WTC11 (cell line): ENCODE measurements around the gene DBR1. TPM values are rescaled to one million over a fixed set of nuclear protein-coding genes. Genes with fewer than 3 reads are reported as not detected.

Experiments used
- ATAC-seq: fragments of 200-7000 bp; cut with Tn5 transposase; 2 replicates; pipeline ENCODE4 v1.10.0; 2021; ENCODE audit warnings: mild to moderate bottlenecking, moderate library complexity
- CTCF ChIA-PET: fragments of 300-600 bp; sonication (Branson Sonifier 250); formaldehyde crosslinking; loops from one replicate; lab custom pipeline; 2021; ENCODE audit warnings: antibody characterized with exemption; lab: Charles Lee
- POLR2A ChIA-PET: fragments of 350-600 bp; sonication (Branson Sonifier 250); formaldehyde crosslinking; loops from one replicate; lab custom pipeline; 2021; ENCODE audit warnings: antibody characterized with exemption; lab: Charles Lee
- DNase-seq: peaks from one replicate; pipeline ENCODE4 v3.0.0; 2021; ENCODE audit warnings: low spot score
- H3K27ac Mint-ChIP-seq: 2 replicates; pipeline ENCODE4 v1.8.0; 2021; ENCODE audit warnings: mixed read lengths
- H3K27me3 Mint-ChIP-seq: 2 replicates; pipeline ENCODE4 v1.8.0; 2021; ENCODE audit warnings: low read depth, mild to moderate bottlenecking, moderate library complexity, mixed read lengths
- H3K36me3 Mint-ChIP-seq: 2 replicates; pipeline ENCODE4 v1.8.0; 2021; ENCODE audit warnings: mixed read lengths
- H3K4me1 Mint-ChIP-seq: 2 replicates; pipeline ENCODE4 v1.8.0; 2022; ENCODE audit warnings: mixed read lengths
- H3K4me3 Mint-ChIP-seq: 2 replicates; pipeline ENCODE4 v1.8.0; 2021; ENCODE audit warnings: mild to moderate bottlenecking, moderate library complexity, mixed read lengths
- H3K9me3 Mint-ChIP-seq: 2 replicates; pipeline ENCODE4 v1.8.0; 2021; ENCODE audit warnings: mixed read lengths
- ATF1 ChIP-seq: sonication (generic); formaldehyde crosslinking; IDR thresholded peaks from 2 replicates; pipeline ENCODE4 v1.8.1; 2023; ENCODE audit warnings: mild to moderate bottlenecking, moderate library complexity, missing genetic modification reagents
- CBFB ChIP-seq: sonication (generic); formaldehyde crosslinking; IDR thresholded peaks from 2 replicates; pipeline ENCODE4 v1.8.1; 2022; ENCODE audit warnings: mild to moderate bottlenecking, low read depth, missing genetic modification reagents
- CDX4 ChIP-seq: fragments of 250-450 bp; sonication (Bioruptor Pico); IDR thresholded peaks from 2 replicates; pipeline ENCODE4 v1.9.0; 2021; ENCODE audit warnings: moderate library complexity, mild to moderate bottlenecking, inconsistent platforms, borderline replicate concordance
- E2F4 ChIP-seq: sonication (generic); formaldehyde crosslinking; IDR thresholded peaks from 2 replicates; pipeline ENCODE4 v1.8.1; 2022; ENCODE audit warnings: low read depth, mild to moderate bottlenecking, moderate library complexity, missing genetic modification reagents, borderline replicate concordance
- FOXP4 ChIP-seq: sonication (generic); formaldehyde crosslinking; IDR thresholded peaks from 2 replicates; pipeline ENCODE4 v1.8.0; 2022; ENCODE audit warnings: mild to moderate bottlenecking, missing genetic modification reagents
- GRHL2 ChIP-seq: fragments of 250-450 bp; sonication (Bioruptor Pico); IDR thresholded peaks from 2 replicates; pipeline ENCODE4 v1.8.0; 2022; ENCODE audit warnings: mild to moderate bottlenecking, moderate library complexity; ENCODE audit not compliant: insufficient replicate concordance, severe bottlenecking
- IRF1 ChIP-seq: sonication (generic); formaldehyde crosslinking; IDR thresholded peaks from 2 replicates; pipeline ENCODE4 v1.8.0; 2023; ENCODE audit warnings: missing genetic modification reagents
- NR2C2 ChIP-seq: sonication (generic); formaldehyde crosslinking; IDR thresholded peaks from 2 replicates; pipeline ENCODE4 v1.8.0; 2022; ENCODE audit warnings: mild to moderate bottlenecking, missing genetic modification reagents
- OVOL2 ChIP-seq: fragments of 250-450 bp; sonication (Bioruptor Pico); IDR thresholded peaks from 2 replicates; pipeline ENCODE4 v1.9.0; 2021; ENCODE audit warnings: mild to moderate bottlenecking, borderline replicate concordance
- PREB ChIP-seq: sonication (generic); formaldehyde crosslinking; IDR thresholded peaks from 2 replicates; pipeline ENCODE4 v1.8.1; 2022; ENCODE audit warnings: mild to moderate bottlenecking, missing genetic modification reagents, moderate library complexity, borderline replicate concordance
- RELA ChIP-seq: sonication (generic); formaldehyde crosslinking; IDR thresholded peaks from 2 replicates; pipeline ENCODE4 v1.8.1; 2022; ENCODE audit warnings: missing genetic modification reagents, mild to moderate bottlenecking, borderline replicate concordance
- RORB ChIP-seq: fragments of 250-450 bp; sonication (Bioruptor Pico); IDR thresholded peaks from 2 replicates; pipeline ENCODE4 v1.9.0; 2021; ENCODE audit warnings: mild to moderate bottlenecking
- SMAD3 ChIP-seq: sonication (generic); formaldehyde crosslinking; IDR thresholded peaks from 2 replicates; pipeline ENCODE4 v1.8.0; 2022; ENCODE audit warnings: missing genetic modification reagents, mild to moderate bottlenecking, borderline replicate concordance
- ZNF121 ChIP-seq: sonication (generic); formaldehyde crosslinking; IDR thresholded peaks from 2 replicates; pipeline ENCODE4 v1.8.0; 2023; ENCODE audit warnings: missing genetic modification reagents
- ZNF138 ChIP-seq: sonication (generic); formaldehyde crosslinking; conservative IDR thresholded peaks from 2 replicates; pipeline ENCODE4 v1.8.1; 2022; ENCODE audit warnings: mild to moderate bottlenecking, moderate library complexity, missing genetic modification reagents
- ZNF281 ChIP-seq: sonication (generic); formaldehyde crosslinking; IDR thresholded peaks from 2 replicates; pipeline ENCODE4 v1.8.0; 2023; ENCODE audit warnings: mild to moderate bottlenecking, missing genetic modification reagents
- ZNF416 ChIP-seq: fragments of 250-450 bp; sonication (Bioruptor Pico); IDR thresholded peaks from 2 replicates; pipeline ENCODE4 v1.9.0; 2021; ENCODE audit warnings: mild to moderate bottlenecking, inconsistent platforms
- total RNA-seq: library from RNA; stranded (reverse); gene quantifications from 3 replicates; pipeline ENCODE4 v1.2.3, GENCODE V29; 2021
- TF ChIP-seq, protein P1 (sequence below): fragments of 250-450 bp; sonication (Bioruptor Pico); IDR thresholded peaks from 2 replicates; pipeline ENCODE4 v1.9.0; 2021; ENCODE audit warnings: mild to moderate bottlenecking
- TF ChIP-seq, protein P2 (sequence below): sonication (generic); formaldehyde crosslinking; IDR thresholded peaks from 2 replicates; pipeline ENCODE4 v1.8.1; 2022; ENCODE audit warnings: missing genetic modification reagents, borderline replicate concordance

DBR1 gene
- total RNA-seq, 1 experiment from 2014 or later, result 19.3 TPM

DNA sequence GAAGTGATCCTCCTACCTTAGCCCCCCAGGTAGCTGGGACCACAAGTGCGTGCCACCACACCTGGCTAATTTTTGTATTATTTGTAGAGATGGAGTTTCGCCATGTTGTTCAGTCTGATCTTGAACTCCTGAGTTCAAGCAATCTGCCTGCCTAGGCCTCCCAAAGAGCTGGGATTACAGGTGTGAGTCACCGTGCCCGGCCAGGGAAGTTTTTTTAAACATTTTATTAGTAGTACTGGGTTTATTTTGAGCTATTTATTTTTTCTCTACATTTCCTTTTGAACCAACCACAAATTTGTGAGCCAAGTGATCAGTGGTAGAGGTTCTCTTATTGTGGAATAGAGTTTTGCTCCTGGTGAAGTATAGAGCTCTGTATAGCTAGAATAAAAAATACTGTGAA, 46.1 kb upstream of the DBR1 start (continued):
- TF ChIP-seq FOXP4 (CRISPR knock-in tag) (no peak), SMAD3 (CRISPR knock-in tag) (no peak), CDX4 (CRISPR knock-in tag) (no peak), RORB (no peak)
- TF ChIP-seq, all 79 proteins: peak for 0

GRCh38 chr3:138220242-138220641, 45.5 kb upstream of the DBR1 start:
- ChIA-PET POLR2A (interaction anchor here (1.2 kb wide), 1 partner anchor 10 kb away, joined by 3 read pairs; no protein-coding TSS in a partner anchor), CTCF (no interaction called here)
- Mint-ChIP-seq H3K27ac (no peak overlapping the region), H3K4me3 (no peak overlapping the region), H3K4me1 (peaks cover 13% of the 10 kb centered on the region), H3K36me3 (peaks cover 27% of the 10 kb centered on the region), H3K9me3 (no peaks in the 10 kb centered on the region), H3K27me3 (no peaks in the 10 kb centered on the region)
- ATAC-seq, result no peak
- TF ChIP-seq ATF1 (CRISPR knock-in tag) (no peak), ZNF121 (CRISPR knock-in tag) (no peak), E2F4 (CRISPR knock-in tag) (no peak), CBFB (CRISPR knock-in tag) (no peak), ZNF138 (no peak), RELA (CRISPR knock-in tag) (no peak), PREB (no peak), OVOL2 (CRISPR knock-in tag) (no peak), CDX4 (CRISPR knock-in tag) (no peak), IRF1 (CRISPR knock-in tag) (no peak), ZNF281 (CRISPR knock-in tag) (no peak), GRHL2 (CRISPR knock-in tag) (no peak), ZNF416 (CRISPR knock-in tag) (no peak), NR2C2 (CRISPR knock-in tag) (no peak), FOXP4 (CRISPR knock-in tag) (no peak)
- TF ChIP-seq, protein P1, sequence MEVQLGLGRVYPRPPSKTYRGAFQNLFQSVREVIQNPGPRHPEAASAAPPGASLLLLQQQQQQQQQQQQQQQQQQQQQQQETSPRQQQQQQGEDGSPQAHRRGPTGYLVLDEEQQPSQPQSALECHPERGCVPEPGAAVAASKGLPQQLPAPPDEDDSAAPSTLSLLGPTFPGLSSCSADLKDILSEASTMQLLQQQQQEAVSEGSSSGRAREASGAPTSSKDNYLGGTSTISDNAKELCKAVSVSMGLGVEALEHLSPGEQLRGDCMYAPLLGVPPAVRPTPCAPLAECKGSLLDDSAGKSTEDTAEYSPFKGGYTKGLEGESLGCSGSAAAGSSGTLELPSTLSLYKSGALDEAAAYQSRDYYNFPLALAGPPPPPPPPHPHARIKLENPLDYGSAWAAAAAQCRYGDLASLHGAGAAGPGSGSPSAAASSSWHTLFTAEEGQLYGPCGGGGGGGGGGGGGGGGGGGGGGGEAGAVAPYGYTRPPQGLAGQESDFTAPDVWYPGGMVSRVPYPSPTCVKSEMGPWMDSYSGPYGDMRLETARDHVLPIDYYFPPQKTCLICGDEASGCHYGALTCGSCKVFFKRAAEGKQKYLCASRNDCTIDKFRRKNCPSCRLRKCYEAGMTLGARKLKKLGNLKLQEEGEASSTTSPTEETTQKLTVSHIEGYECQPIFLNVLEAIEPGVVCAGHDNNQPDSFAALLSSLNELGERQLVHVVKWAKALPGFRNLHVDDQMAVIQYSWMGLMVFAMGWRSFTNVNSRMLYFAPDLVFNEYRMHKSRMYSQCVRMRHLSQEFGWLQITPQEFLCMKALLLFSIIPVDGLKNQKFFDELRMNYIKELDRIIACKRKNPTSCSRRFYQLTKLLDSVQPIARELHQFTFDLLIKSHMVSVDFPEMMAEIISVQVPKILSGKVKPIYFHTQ (CRISPR knock-in tag), result no peak
- TF ChIP-seq, protein P2, sequence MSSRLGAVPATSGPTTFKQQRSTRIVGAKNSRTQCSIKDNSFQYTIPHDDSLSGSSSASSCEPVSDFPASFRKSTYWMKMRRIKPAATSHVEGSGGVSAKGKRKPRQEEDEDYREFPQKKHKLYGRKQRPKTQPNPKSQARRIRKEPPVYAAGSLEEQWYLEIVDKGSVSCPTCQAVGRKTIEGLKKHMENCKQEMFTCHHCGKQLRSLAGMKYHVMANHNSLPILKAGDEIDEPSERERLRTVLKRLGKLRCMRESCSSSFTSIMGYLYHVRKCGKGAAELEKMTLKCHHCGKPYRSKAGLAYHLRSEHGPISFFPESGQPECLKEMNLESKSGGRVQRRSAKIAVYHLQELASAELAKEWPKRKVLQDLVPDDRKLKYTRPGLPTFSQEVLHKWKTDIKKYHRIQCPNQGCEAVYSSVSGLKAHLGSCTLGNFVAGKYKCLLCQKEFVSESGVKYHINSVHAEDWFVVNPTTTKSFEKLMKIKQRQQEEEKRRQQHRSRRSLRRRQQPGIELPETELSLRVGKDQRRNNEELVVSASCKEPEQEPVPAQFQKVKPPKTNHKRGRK (CRISPR knock-in tag), result no peak
- TF ChIP-seq, all 79 proteins: peak for 0
- DNase-seq, result no peak
